ENCODE data around the gene EDN2.
A peak's percentile ranks its signal among the peaks of the same experiment; 100 is the strongest.

Gene EDN2

GRCh38 chr1:41483960-41484401 lies 502 bp downstream of the EDN2 start:
- no peak overlapping the region for H3K27ac ChIP-seq (ENCODE audit: low read length)
- no peak overlapping the region for H3K9ac ChIP-seq (ENCODE audit: low read length)
- H4K20me1 ChIP-seq (ENCODE audit: insufficient read depth, low read length) = no peaks in the 10 kb centered on the region
- no peaks in the 10 kb centered on the region for H3K9me2 ChIP-seq (replicated peaks; ENCODE audit: insufficient read depth, low read length)
- H3K36me3 ChIP-seq (replicated peaks; ENCODE audit: insufficient read depth, low read length) = no peaks in the 10 kb centered on the region
- no peaks in the 10 kb centered on the region; the same call in 1 of the 2 replicates for H3K27me3 ChIP-seq (replicated peaks; ENCODE audit: insufficient read depth, low read length)
- TF ChIP-seq CTCF (IDR thresholded peaks at IDR 0.05; ENCODE audit: low read length) (no peak), EZH2phosphoT487 (IDR thresholded peaks at IDR 0.05; ENCODE audit: low read length) (no peak), EZH2 (optimal IDR thresholded peaks at IDR 0.05; ENCODE audit: low read depth, low read length) (no peak)
- no peak overlapping the region for H3K4me3 ChIP-seq (ENCODE audit: low read length)
- H3F3A ChIP-seq (ENCODE audit: insufficient read depth, low read length) = no peaks in the 10 kb centered on the region
- no peak for DNase-seq
- no peaks in the 10 kb centered on the region for H3K79me2 ChIP-seq (ENCODE audit: low read length)
- no peak overlapping the region for H3K4me2 ChIP-seq (ENCODE audit: low read depth, low read length)
- peaks cover 15% of the 10 kb centered on the region for H3K4me1 ChIP-seq (ENCODE audit: low read length)
- H3K9me3 ChIP-seq (replicated peaks; ENCODE audit: insufficient read depth, low read length) = no peaks in the 10 kb centered on the region
- no peak overlapping the region for H2AFZ ChIP-seq (ENCODE audit: low read length)

GRCh38 chr1:41483001-41483850 lies 1.3 kb downstream of the EDN2 start:
- peak overlapping the region; percentile 33; the same call in 1 of the 2 replicates for H3K4me2 ChIP-seq (ENCODE audit: low read depth, low read length)
- H3K9ac ChIP-seq (ENCODE audit: low read length) = no peak overlapping the region
- H4K20me1 ChIP-seq (ENCODE audit: insufficient read depth, low read length) = no peaks in the 10 kb centered on the region

GRCh38 chr1:41482001-41482765 lies 2.3 kb downstream of the EDN2 start:
- H3K9ac ChIP-seq (ENCODE audit: low read length) = no peak overlapping the region

More at GRCh38 chr1:41483001-41483850, 1.3 kb downstream of the EDN2 start:
- Histone ChIP-seq H3K9me3 (replicated peaks; ENCODE audit: insufficient read depth, low read length) (no peaks in the 10 kb centered on the region), H3K4me1 (ENCODE audit: low read length) (peaks cover 15% of the 10 kb centered on the region), H3K9me2 (replicated peaks; ENCODE audit: insufficient read depth, low read length) (no peaks in the 10 kb centered on the region), H3K27ac (ENCODE audit: low read length) (no peak overlapping the region), H3K27me3 (replicated peaks; ENCODE audit: insufficient read depth, low read length) (no peaks in the 10 kb centered on the region), H3F3A (ENCODE audit: insufficient read depth, low read length) (no peaks in the 10 kb centered on the region), H2AFZ (ENCODE audit: low read length) (no peak overlapping the region), H3K36me3 (replicated peaks; ENCODE audit: insufficient read depth, low read length) (no peaks in the 10 kb centered on the region), H3K4me3 (ENCODE audit: low read length) (no peak overlapping the region), H3K79me2 (ENCODE audit: low read length) (no peaks in the 10 kb centered on the region)
- TF ChIP-seq EZH2 (optimal IDR thresholded peaks at IDR 0.05; ENCODE audit: low read depth, low read length) = no peak
- TF ChIP-seq CTCF (IDR thresholded peaks at IDR 0.05; ENCODE audit: low read length) = no peak
- no peak for TF ChIP-seq EZH2phosphoT487 (IDR thresholded peaks at IDR 0.05; ENCODE audit: low read length)
- peak; percentile 23 for DNase-seq

More at GRCh38 chr1:41482001-41482765, 2.3 kb downstream of the EDN2 start:
- Histone ChIP-seq H3K27me3 (replicated peaks; ENCODE audit: insufficient read depth, low read length) (no peaks in the 10 kb centered on the region), H2AFZ (ENCODE audit: low read length) (no peak overlapping the region), H3K36me3 (replicated peaks; ENCODE audit: insufficient read depth, low read length) (no peaks in the 10 kb centered on the region), H3K9me3 (replicated peaks; ENCODE audit: insufficient read depth, low read length) (no peaks in the 10 kb centered on the region), H3K9me2 (replicated peaks; ENCODE audit: insufficient read depth, low read length) (no peaks in the 10 kb centered on the region), H3K4me2 (ENCODE audit: low read depth, low read length) (no peak overlapping the region), H4K20me1 (ENCODE audit: insufficient read depth, low read length) (no peaks in the 10 kb centered on the region), H3K79me2 (ENCODE audit: low read length) (no peaks in the 10 kb centered on the region), H3K4me1 (ENCODE audit: low read length) (peaks cover 15% of the 10 kb centered on the region), H3K27ac (ENCODE audit: low read length) (no peak overlapping the region), H3F3A (ENCODE audit: insufficient read depth, low read length) (no peaks in the 10 kb centered on the region), H3K4me3 (ENCODE audit: low read length) (no peak overlapping the region)
- no peak for TF ChIP-seq EZH2phosphoT487 (IDR thresholded peaks at IDR 0.05; ENCODE audit: low read length)
- no peak for TF ChIP-seq CTCF (IDR thresholded peaks at IDR 0.05; ENCODE audit: low read length)
- TF ChIP-seq EZH2 (optimal IDR thresholded peaks at IDR 0.05; ENCODE audit: low read depth, low read length) = no peak
- DNase-seq = no peak
